B cell (primary cell): ENCODE data around the gene AATK.

ENCODE experiments used
- EZH2 ChIP-seq: IDR thresholded peaks from 2 replicates; pipeline ENCODE4 v1.6.1; 2012; ENCODE audit warnings: borderline replicate concordance, low read depth, mild to moderate bottlenecking, moderate library complexity, low read length; ENCODE audit not compliant: insufficient read depth, poor library complexity, severe bottlenecking
- TF ChIP-seq, protein P1 (sequence below): fragments of 200-600 bp; IDR thresholded peaks from one replicate; pipeline ENCODE4 v1.8.0; 2022; ENCODE audit warnings: antibody characterized with exemption, mild to moderate bottlenecking

- TF ChIP-seq, protein P1, sequence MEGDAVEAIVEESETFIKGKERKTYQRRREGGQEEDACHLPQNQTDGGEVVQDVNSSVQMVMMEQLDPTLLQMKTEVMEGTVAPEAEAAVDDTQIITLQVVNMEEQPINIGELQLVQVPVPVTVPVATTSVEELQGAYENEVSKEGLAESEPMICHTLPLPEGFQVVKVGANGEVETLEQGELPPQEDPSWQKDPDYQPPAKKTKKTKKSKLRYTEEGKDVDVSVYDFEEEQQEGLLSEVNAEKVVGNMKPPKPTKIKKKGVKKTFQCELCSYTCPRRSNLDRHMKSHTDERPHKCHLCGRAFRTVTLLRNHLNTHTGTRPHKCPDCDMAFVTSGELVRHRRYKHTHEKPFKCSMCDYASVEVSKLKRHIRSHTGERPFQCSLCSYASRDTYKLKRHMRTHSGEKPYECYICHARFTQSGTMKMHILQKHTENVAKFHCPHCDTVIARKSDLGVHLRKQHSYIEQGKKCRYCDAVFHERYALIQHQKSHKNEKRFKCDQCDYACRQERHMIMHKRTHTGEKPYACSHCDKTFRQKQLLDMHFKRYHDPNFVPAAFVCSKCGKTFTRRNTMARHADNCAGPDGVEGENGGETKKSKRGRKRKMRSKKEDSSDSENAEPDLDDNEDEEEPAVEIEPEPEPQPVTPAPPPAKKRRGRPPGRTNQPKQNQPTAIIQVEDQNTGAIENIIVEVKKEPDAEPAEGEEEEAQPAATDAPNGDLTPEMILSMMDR = no peak
- TF ChIP-seq EZH2 = no peak
Measured at GRCh38 chr17:81070541-81071246, 95.3 kb downstream of the AATK start.
